ENCODE measurements around the gene FXYD7. TPM values are rescaled to one million over a fixed set of nuclear protein-coding genes. Genes with fewer than 3 reads are reported as not detected.

The FXYD7 gene
- total RNA-seq, 2 donors from 2014 or later, result 0.82 to 1.8 TPM

- Mint-ChIP-seq H3K9me3 (no peaks in the 10 kb centered on the region), H3K36me3 (no peaks in the 10 kb centered on the region), H3K27ac (no peak overlapping the region)
- no peak for ATAC-seq
- no peak for DNase-seq (ENCODE audit: low spot score in 2 of 2)
Observed at GRCh38 chr19:35106898-35107541, 36.0 kb upstream of the FXYD7 start.

DNA sequence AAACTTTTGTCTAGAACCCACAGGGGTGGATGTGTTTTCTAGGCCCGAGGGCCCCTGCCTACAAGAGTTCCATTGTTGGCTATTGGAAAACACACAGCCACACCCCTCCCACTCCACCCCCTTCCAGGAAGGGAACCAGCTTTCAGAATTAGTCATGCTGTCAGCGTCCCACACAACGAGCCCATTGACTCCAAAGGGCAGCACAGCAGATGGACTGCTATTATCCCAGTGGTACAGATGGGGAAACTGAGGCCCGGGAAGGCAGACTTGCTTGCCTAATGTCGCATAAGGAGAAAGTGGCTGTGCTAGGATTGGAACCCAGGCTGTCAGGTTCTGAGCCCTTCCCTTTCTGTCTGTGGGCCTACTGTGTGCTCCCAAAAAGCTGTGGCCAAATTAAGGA, 35.5 kb upstream of the FXYD7 start:
- Mint-ChIP-seq H3K36me3 (no peaks in the 10 kb centered on the region), H3K27ac (no peak overlapping the region), H3K9me3 (no peaks in the 10 kb centered on the region)
- ATAC-seq, result no peak
- no peak for DNase-seq (ENCODE audit: low spot score in 2 of 2)

GRCh38 chr19:35108730-35109129, 34.3 kb upstream of the FXYD7 start:
- Mint-ChIP-seq H3K27ac (no peak overlapping the region), H3K9me3 (no peaks in the 10 kb centered on the region), H3K36me3 (no peaks in the 10 kb centered on the region)
- DNase-seq (ENCODE audit: low spot score in 2 of 2) (no peak), ATAC-seq (no peak)

GRCh38 chr19:35109395-35110112, 33.5 kb upstream of the FXYD7 start:
- ATAC-seq (no peak), DNase-seq (ENCODE audit: low spot score in 2 of 2) (no peak)
- no peak overlapping the region for H3K27ac Mint-ChIP-seq
- no peaks in the 10 kb centered on the region for H3K9me3 Mint-ChIP-seq
- H3K36me3 Mint-ChIP-seq, result no peaks in the 10 kb centered on the region

DNA sequence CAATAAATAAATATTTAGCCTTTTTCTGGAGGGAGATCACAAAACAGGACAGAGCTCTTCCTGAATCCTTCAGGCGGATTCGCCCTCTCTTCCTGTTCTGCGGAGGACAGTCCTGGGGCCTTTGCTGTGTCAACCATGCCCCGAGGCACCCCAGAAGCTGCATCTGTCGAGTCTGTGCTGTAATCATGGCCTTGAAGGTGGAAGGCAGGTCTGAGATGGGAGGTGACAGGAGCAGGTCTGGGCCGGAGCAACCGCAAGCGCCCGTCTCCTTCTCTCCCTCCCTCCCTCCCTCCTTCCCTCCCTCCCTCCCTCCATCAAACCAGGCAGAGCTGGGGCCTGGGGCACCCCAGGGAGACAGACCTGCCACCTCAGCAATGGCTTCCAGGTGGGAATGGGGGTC, 32.1 kb upstream of the FXYD7 start:
- DNase-seq (ENCODE audit: low spot score in 2 of 2) (no peak), ATAC-seq (no peak)
- Mint-ChIP-seq H3K27ac (no peak overlapping the region), H3K9me3 (no peaks in the 10 kb centered on the region), H3K36me3 (no peaks in the 10 kb centered on the region)

DNA sequence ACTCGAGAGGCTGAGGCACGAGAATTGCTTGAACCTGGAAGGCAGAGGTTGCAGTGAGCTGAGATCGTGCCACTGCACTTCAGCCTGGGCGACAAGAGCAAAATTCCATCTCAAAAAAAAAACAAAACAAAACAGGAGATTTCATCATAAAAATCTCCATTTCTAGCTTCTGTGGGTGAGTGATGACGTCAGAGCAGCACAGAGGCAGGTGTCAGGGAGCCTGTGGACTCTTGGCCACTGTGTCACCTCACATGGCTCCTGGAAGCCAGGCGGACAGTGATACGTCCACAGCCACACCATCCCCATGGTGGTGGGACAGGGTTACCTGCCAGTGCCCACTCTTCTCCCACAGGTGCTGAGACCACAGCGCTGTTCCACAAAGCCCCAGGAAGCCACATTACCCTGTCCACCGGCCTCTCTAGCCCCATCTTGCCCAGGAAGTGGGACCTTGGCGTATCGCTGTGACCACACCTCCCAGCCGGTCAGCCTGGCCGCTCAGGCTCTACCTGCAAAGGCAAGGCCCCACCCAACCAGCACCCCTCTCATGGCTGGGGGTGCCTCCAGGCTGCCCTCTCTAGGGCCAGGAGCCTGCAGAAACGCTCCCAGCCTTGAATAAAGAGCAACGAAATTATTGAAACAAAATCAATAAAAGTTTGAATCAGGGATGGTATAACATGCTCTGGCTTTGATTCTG, 29.9 kb upstream of the FXYD7 start:
- H3K27ac Mint-ChIP-seq, result no peak overlapping the region
- ATAC-seq (no peak), DNase-seq (ENCODE audit: low spot score in 2 of 2) (no peak)
- no peaks in the 10 kb centered on the region for H3K9me3 Mint-ChIP-seq
- no peaks in the 10 kb centered on the region for H3K36me3 Mint-ChIP-seq

DNA sequence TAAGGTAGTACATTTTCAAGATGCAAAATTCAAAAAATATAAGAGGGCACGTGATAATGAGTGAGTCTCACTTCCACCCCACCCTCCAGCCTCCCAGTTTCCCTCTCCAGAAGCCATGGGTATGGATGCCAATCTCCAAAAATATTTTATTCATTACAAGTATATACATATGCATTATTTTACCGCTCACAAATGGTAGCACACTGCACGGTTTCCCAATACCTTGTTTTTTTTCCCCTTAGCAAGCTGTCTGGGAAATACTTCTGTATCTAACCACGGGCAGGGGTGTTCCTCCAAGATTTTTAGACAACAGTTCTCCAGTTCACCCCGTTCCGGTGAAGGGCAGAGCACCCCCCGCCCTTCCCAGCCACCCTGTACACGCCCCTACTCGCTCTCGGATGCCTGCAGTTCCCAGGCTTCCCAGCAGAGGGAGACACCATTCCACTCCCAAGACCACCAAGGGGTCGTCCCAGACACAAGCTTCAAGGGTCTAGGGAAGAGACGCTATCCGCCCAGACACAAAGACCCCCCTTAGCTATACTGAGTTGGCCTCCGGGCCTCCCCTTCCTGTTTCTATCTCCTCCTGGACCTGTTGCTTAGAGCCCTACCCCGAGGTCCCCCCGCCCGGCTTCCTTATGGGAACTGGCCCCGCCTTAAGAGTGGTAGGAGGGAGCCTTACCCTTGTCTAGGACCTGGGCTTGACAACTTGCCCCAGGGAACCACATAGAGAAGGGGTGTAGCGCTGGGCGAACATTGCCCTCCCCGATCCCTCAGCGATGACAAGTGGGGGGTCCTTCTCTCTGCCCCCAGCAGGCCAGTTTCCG, 28.5 kb upstream of the FXYD7 start:
- peak; percentile 70 to 82 for DNase-seq (ENCODE audit: low spot score in 2 of 2)
- peak overlapping the region; percentile 50 to 63 for H3K27ac Mint-ChIP-seq
- no peaks in the 10 kb centered on the region for H3K36me3 Mint-ChIP-seq

GRCh38 chr19:35115177-35115951, 27.7 kb upstream of the FXYD7 start, which contains the start of gene FXYD3:
Gene FXYD3, plus strand, starts transcription at chr19:35115823. Its CDS starts 3,554 bp downstream, at chr19:35119377.
- Mint-ChIP-seq H3K27ac (peak within 1 kb of the TSS; percentile 50 to 63), H3K36me3 (no peaks in the 10 kb centered on the region), H3K9me3 (no peaks in the 10 kb centered on the region)
- no peak for ATAC-seq
- DNase-seq (ENCODE audit: low spot score in 2 of 2), result no peak

More for the DNA sequence above, 28.5 kb upstream of the FXYD7 start:
- H3K9me3 Mint-ChIP-seq, result no peaks in the 10 kb centered on the region
- peak; percentile 88 to 90 for ATAC-seq

DNA sequence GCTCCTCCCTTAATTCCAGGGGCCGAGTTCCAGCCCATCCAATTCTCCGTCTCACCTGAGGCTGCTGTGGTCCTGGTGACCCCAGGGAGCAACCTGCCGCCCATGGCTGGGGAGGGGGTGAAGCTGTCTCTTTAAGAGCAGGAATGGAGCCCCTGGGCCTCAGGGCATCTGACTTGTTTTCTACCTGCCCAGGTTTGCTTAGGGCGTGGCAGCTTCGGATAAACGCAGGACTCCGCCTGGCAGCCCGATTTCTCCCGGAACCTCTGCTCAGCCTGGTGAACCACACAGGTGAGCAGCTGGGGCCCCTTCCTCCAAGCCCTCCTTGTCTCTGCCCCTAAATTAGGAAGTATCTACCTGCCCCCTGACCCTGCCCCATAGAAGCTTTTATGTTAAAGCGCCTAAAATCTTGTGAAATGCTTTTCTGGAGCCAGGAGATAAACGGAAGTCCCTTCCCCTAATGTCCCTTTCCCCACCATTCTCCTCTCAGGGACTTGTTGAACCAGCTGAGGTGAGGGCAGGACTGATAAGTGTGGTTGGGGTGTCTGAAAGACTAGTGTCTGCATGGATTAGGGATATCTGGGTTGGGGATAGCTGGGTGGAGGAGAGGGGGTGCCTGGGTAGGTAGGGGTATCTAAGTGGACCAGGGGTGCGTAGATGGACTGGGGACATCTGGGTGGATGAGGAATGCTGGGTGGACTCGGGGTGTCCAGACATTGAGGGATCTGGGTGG, 26.8 kb upstream of the FXYD7 start:
- ATAC-seq, result no peak
- no peak overlapping the region for H3K27ac Mint-ChIP-seq
- no peaks in the 10 kb centered on the region for H3K36me3 Mint-ChIP-seq
- no peaks in the 10 kb centered on the region for H3K9me3 Mint-ChIP-seq
- DNase-seq (ENCODE audit: low spot score in 2 of 2), result no peak

DNA sequence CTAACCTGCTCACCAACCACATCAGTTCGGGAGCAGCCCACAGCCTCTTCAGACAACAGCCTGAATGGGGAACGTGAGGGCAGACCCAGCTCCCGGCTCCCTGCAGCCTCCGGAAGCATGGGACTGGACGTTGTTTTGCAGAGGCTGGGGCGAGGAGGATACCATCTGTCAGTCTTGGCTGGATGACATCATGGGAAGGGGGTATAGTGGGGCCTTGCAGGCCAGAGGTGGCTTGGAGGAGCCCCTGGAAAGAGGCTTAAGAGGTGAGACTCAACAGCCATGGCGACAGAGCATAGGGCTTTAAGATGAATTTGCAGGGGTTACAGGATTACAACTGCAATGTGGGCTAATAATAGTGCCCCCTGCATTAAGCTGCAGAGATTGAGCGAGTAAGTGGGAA, 25.9 kb upstream of the FXYD7 start:
- H3K36me3 Mint-ChIP-seq, result no peaks in the 10 kb centered on the region
- no peak overlapping the region for H3K27ac Mint-ChIP-seq
- no peaks in the 10 kb centered on the region for H3K9me3 Mint-ChIP-seq
- ATAC-seq (no peak), DNase-seq (ENCODE audit: low spot score in 2 of 2) (no peak)

DNA sequence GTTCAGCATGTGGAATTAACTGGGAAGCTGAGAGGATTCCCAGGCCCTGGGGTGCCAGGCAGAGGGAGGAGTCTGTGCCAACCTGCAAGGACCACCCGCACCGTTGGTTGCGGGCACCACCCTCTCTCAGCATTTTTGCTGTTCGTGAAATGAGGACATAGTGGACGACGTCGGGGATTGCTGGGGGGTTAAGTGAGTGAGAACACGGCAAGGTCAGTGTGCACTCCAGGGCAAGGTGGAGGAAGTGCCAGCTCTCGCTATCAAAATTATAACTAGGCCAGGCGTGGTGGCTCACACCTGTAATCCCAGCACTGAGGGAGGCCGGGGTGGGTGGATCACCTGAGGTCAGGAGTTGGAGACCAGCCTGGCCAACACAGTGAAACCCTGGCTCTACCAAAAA, 25.3 kb upstream of the FXYD7 start:
- no peaks in the 10 kb centered on the region for H3K9me3 Mint-ChIP-seq
- DNase-seq (ENCODE audit: low spot score in 2 of 2) (no peak), ATAC-seq (no peak)
- H3K27ac Mint-ChIP-seq, result no peak overlapping the region
- no peaks in the 10 kb centered on the region for H3K36me3 Mint-ChIP-seq

DNA sequence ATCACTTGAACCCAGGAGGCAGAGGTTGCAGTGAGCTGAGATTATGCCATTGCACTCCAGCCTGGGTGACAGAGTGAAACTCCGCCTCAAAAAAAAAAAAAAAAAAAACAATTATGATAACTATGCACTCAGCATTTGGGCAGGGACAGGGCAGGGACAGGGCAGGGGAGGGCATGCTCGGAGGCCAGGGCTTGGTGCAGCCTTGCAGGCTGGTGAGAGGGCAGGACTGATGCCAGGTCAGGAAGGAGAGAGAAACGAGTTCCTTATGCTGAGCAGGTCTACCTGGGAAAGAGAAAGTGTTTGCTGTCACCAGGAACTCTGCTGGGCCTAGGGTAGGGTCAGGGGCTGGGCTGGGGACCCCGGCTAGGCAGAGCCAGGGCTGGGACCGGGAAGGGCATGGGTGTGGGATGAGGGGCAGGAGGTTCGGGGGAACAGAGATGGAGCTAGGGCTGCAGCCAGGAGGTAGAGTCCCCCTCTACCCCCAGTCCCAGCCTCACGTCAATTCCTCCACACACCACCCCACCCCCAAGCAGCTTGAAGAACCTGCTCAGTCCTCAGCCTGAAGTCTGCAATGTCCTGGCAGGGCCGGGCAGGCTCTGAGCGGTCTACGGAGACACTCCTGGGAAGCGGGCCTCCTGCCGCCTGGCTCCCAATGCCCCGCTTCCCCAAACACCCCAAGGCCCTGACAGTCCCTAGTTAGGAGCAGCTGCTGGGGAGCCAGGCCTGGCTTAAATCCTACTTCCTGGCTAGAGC, 24.6 kb upstream of the FXYD7 start:
- ATAC-seq (no peak), DNase-seq (ENCODE audit: low spot score in 2 of 2) (no peak)
- Mint-ChIP-seq H3K9me3 (no peaks in the 10 kb centered on the region), H3K27ac (no peak overlapping the region), H3K36me3 (no peaks in the 10 kb centered on the region)

DNA sequence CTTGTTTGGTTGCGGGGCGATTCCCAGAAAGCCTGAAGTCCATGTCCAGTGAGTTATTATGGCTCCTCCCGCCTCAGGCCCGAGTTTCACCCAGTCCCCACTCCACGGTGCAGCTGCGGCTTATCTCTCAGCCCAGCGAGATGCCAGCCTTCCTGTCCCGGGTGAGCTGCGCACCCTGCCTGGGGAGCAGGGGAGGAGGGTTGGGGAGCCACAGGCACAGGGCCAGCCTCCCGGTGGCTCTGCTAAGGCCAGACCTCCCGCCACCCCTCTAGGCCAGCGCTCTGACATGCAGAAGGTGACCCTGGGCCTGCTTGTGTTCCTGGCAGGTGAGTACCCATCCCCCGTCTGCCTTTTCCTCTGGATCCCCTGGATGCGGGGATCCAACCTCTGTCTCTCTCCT, 24.0 kb upstream of the FXYD7 start:
- no peak for ATAC-seq
- Mint-ChIP-seq H3K9me3 (no peaks in the 10 kb centered on the region), H3K27ac (no peak overlapping the region), H3K36me3 (no peaks in the 10 kb centered on the region)
- no peak for DNase-seq (ENCODE audit: low spot score in 2 of 2)

DNA sequence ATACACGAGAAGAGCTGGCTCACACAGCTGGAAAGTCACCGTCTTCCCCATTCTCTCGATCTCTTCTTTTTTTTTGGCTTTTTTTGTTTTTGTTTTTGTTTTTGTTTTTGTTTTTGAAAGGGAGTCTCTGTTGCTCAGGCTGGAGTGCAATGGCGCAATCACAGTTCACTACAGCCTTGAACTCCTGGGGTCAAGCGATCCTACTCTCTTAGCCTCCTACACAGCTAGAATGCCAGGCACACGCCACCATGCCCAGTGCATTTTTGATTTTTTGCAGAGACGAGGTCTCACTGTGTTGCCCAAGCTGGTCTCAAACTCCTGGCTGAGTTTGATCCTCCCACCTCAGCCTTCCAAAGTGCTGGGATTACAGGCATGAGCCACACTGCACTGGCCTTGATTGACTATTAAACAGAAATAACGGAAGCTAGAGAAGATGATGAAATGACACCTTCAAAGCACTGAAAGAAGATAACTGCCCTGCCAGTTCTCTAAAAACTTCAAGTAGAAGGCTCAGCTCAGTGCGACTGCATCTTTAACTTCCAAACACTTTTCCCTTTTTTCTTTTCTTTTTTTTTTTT, 23.4 kb upstream of the FXYD7 start:
- ATAC-seq (no peak), DNase-seq (ENCODE audit: low spot score in 2 of 2) (no peak)
- H3K27ac Mint-ChIP-seq, result peak overlapping the region in 1 of 2 donors; percentile 86
- H3K9me3 Mint-ChIP-seq, result no peaks in the 10 kb centered on the region
- H3K36me3 Mint-ChIP-seq, result no peaks in the 10 kb centered on the region

DNA sequence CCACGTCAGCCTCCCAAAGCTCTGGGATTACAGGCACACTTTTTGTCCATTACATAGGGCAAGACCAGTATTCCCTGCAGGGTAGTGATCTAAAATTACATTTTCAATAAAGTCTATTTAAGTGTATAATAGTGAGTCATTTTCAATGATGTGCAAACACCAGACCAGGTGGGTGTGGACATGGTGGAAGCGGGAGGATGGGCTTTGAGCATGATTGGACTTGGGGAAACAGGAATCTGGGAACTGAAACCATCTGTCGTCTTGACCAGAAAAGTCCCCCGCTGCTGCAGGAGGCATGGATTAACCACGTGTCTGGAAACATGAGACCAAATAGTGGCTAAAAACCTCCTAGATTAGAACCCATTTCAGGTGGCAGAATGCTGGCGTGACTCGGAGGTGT, 22.6 kb upstream of the FXYD7 start:
- Mint-ChIP-seq H3K27ac (no peak overlapping the region), H3K36me3 (no peaks in the 10 kb centered on the region), H3K9me3 (no peaks in the 10 kb centered on the region)
- ATAC-seq, result no peak
- DNase-seq (ENCODE audit: low spot score in 2 of 2), result no peak

All from activated naive CD4-positive, alpha-beta T cell treated with anti-CD3 and anti-CD28 coated beads, Interleukin-2, amount 50 U/mL, for 72 hours (primary cell).